GM18505 (cell line): ENCODE data around the gene IFNL2.

Experiments
- ATAC-seq: cut with Tn5 transposase; IDR thresholded peaks from one replicate; pipeline ENCODE4 v1.9.1; 2021; ENCODE audit not compliant: unreplicated experiment
- POLR2A ChIP-seq: IDR thresholded peaks from 4 replicates; pipeline ENCODE4 v1.6.1; 2011; ENCODE audit warnings: borderline replicate concordance; ENCODE audit not compliant: insufficient read depth, insufficient read length; ENCODE audit errors: extremely low read depth

IFNL2 gene

GRCh38 chr19:39310558-39311311 is 42.5 kb downstream of the IFNL2 start:
- no peak for TF ChIP-seq POLR2A
- ATAC-seq, result no peak

- ATAC-seq, result no peak
- TF ChIP-seq POLR2A, result no peak
Measured at GRCh38 chr19:39314016-39314728, 46.0 kb downstream of the IFNL2 start.

GRCh38 chr19:39315933-39316332 is 47.7 kb downstream of the IFNL2 start:
- ATAC-seq, result no peak
- TF ChIP-seq POLR2A, result no peak

GRCh38 chr19:39316627-39317321 is 48.6 kb downstream of the IFNL2 start:
- TF ChIP-seq POLR2A, result no peak
- no peak for ATAC-seq

- no peak for TF ChIP-seq POLR2A
- ATAC-seq, result no peak
Measured at GRCh38 chr19:39317476-39317875, 49.3 kb downstream of the IFNL2 start.

- ATAC-seq, result no peak
- TF ChIP-seq POLR2A, result no peak
Measured at GRCh38 chr19:39318071-39318470, 49.9 kb downstream of the IFNL2 start.

GRCh38 chr19:39318690-39319089 is 50.5 kb downstream of the IFNL2 start:
- no peak for ATAC-seq
- TF ChIP-seq POLR2A, result no peak

- TF ChIP-seq POLR2A, result no peak
Measured at GRCh38 chr19:39319098-39319891, 51.1 kb downstream of the IFNL2 start.

More at GRCh38 chr19:39319098-39319891, 51.1 kb downstream of the IFNL2 start:
- no peak for ATAC-seq
